Measurements from ENCODE around the gene C19orf81.

DNA sequence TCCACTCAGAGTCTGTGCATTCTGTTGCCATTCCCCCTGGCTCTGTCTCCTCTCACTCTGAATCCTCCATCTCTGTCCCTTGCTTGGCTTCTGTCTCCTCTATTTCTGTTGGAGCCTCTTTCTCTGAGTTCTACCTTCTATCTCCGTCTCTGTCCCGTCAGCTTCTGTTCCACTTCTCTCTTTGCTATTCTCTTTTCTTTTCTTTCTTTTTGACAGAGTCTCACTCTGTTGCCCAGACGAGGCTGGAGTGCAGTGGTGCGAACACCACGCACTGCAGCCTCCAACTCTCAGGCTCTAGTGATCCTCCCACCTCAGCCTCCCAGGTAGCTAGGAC is 47.2 kb upstream of the C19orf81 start:
- no peak for TF ChIP-seq EZH2 (IDR thresholded peaks at IDR 0.05; ENCODE audit: insufficient read depth, poor library complexity, severe bottlenecking)
- TF ChIP-seq EZH2phosphoT487 (IDR thresholded peaks at IDR 0.05; ENCODE audit: insufficient read depth, low read depth) = no peak

All from GM23248 (cell line).